HG03571 (cell line): ENCODE measurements around the gene CCR1.

Experiments used
- ATAC-seq: cut with Tn5 transposase; IDR thresholded peaks from one replicate; pipeline ENCODE4 v1.9.1; 2021; ENCODE audit not compliant: unreplicated experiment

CCR1 gene

DNA sequence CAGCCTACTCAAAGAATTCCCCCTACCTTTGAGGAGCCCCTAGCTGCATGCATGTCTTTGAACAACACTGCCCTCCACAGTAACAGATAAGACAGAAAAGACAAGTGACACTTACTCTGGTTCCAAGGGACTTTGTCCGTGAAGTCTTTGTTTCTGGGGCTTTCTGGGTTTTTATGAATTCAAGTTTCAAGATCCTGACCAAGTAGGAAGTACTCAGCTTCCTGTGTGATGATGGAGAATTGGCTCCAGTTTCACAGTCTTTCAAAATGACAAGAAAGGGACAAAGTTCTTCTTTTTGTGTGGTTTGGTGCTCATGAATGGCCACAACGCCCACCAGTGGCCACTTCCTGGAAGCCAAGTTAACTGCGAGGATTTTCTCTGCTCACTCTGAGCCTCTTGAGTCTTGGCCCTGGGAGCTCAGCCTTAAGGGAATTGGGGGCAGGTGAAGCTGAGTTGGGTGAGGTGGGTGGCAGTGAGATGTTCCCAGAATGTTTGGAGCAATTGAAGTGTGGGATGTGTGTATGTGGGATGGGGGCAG lies at the start of gene CCR1:
CCR1 (minus strand) TSS at position 147 of the 538 bp plus-strand sequence. CDS start 4,000 bp downstream, outside the sequence.
- peak; percentile 54 for ATAC-seq

DNA sequence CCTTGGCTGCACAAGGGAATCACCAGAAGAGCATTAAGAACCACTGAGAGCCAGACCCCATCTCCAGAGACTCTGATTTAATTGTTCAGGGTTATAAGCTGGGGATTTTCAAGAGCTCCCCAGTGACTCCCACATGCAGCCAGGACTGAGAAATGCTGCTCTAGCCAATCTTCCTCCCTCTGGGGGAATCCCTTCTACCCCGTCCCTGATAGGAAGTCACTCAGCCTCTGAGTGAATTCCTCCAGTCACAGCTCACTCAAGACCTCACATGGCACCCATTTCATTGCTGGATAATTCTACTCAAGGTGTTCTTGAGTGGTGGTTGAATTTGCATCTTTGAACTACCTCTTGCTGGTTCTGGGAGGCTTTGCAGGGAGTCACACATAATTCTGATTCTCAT lies 44.9 kb upstream of the CCR1 start:
- no peak for ATAC-seq

DNA sequence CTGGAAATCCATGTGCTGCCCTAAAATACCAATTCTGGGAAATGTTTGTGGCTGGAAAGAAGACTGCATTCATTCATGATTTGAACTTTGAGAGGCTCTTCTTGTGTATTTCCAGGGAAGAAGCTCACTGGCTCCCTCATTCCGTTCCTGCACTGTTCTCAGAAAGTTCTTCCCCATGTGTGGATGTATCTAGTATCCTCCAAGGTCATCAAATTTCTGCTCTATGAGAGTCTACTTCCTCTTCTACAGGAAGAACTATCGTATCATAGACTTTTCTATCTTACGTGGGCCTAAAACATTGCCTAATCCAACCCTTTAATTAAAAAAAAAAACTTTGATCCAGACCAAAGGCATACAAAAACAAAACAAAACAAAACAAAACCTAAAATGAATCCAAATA lies 37.0 kb upstream of the CCR1 start:
- ATAC-seq, result no peak

DNA sequence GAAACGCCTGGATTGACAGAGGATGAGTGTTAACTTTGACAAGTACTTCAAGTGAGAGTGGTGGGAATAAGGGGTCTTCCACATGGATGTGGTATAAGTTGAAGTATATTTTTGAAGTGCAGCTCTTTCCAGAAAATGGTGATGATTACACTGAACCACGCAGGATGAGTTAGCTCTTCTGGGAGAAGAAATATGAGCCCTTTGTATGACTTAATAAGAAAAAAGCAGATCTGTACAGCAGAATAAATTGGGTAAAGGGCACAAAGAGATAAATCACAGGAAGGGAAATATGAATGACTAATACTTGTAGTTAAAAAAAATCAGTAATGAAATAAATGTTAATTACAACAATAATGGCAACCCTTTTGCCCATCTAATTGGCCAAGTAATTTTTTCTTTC lies 35.4 kb upstream of the CCR1 start:
- ATAC-seq, result no peak

DNA sequence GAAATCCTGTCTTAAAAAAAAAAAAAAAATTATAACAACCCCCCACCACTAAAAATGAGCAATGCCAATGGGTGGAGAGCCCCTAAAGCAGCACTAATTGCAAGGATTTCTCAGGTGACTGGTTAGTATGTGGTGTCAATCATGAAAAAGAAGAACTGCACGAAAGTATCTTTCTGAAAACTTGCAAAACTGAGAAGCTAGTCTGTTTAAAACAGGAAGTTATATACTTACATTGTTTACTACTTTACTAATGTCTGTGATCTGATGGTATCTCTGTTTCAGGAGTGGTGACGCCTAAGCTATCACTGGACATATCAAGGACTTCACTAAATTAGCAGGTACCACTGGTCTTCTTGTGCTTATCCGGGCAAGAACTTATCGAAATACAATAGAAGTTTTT lies 34.0 kb upstream of the CCR1 start, which contains the start of gene CCR3:
CCR3 (plus strand) TSS at position 341 of the 400 bp plus-strand sequence. CDS start 22,699 bp downstream, outside the sequence.
- no peak for ATAC-seq

DNA sequence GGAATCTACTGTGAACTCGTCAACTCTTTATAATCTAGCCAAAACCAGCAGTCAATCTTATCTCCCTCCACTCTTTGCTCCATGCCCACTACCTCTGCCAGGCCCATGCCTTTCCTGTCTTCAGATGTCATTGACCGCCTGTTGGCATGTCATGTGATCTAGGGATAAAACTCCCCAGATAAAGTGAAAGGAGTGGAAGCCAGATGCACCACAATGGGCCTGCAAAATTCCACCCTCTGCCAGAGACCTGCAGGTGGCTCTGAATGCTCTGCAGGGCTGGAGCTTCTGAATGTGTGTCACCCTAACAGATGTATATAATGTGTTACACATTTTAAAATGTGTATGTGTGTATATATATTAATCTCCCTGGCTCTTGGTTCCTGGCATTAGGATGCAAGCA lies 31.8 kb upstream of the CCR1 start:
- no peak for ATAC-seq

DNA sequence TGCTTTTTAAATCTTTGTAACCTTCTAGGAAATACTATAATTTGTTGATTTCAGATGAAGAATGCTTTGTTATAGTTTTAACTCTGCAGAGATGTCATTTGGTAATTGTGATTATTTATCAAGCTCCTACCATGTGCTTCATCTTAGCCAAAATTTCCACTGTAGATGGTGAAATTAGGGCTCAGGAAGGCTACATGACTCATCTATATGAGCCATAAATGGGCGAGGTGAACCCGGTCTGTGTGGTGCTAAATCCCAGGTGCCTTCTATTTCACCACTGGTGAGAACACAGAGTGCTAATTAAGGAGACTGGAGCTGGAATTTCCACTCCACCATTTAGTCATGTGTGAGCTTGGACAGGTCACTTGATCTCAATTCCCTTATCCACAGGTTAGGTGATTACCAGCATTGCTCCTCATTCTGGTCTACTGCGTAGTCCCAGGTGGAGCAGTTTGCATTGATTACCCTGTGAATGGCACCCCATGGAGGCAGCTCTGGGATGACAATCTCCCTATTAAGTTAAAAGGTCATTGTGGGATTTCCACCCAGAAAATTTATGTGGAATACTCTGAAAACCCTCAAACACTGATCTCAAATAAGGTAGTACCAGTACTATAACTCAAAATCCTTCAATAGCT lies 31.3 kb upstream of the CCR1 start:
- no peak for ATAC-seq

DNA sequence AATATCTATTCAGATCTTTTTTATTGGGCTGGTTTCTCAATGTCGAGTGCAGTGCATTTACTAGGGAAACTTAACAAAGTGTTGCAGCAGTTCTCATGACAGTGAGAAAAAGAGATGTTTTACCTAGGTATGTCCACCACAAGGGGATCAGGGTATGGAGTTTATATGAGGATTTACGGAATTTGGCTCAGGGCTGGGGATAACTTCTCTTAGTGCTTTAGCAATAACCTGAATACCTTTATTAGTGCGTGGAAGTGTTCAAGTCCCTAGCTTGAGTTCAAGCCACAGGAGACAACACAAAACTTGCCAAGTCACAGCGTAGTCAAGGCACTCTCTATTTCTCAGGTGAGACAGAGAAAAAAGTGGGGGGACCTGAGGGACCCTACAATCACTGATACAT lies 30.3 kb upstream of the CCR1 start:
- no peak for ATAC-seq

DNA sequence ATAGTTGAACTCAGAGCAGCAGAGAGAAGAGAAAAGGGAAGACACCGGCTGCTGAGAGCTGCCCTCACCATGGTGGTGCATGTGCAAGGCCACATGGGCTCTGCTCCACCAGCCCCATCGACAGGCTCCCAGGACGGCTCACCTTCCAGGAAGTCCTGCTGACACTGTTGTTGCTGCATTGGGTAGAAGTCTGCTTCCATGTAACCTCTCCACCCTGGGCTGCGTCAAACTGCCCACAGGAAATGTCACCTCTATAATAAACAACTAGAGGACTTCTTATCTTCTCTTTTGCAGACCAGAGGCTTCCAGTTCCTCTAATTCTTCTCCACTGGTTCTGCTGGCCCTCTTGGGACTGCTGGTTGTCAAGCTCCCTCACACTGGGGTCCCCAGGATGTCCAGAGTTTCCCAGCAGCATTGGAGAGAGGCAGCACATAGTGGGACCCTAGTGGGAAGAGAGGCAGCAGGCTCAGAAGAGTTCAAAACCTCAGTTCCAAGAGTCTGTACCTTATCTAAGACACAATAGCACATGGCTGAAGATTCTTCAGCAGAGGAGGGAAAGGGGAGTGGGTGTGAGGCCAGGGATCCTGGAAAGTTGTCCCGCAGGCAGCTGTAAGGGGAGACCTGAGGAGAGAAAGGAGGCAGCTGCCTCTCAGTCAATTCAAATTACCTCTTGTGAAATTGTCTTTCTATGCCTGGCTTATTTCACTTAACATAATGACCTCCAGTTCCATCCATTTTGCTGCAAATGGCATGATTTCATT lies 28.4 kb upstream of the CCR1 start:
- no peak for ATAC-seq

DNA sequence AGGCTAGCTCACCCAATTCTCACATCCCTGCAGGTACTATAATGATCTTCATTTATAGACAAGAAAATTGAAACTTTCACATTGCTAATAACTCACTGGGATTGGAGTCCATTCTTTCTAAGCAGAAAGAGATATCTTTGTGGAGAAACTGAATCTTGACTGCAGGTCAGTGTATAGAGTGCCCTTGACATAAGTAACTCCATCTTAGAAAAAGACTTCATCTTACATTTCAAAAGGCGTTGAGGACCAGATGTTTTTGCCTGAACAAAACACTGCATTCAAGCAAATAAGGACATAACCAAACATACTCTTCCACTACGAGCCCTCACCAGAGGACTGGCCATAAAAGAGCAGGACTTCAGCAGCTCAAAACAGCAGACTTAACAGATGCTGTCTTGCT lies 27.3 kb upstream of the CCR1 start:
- ATAC-seq, result no peak

DNA sequence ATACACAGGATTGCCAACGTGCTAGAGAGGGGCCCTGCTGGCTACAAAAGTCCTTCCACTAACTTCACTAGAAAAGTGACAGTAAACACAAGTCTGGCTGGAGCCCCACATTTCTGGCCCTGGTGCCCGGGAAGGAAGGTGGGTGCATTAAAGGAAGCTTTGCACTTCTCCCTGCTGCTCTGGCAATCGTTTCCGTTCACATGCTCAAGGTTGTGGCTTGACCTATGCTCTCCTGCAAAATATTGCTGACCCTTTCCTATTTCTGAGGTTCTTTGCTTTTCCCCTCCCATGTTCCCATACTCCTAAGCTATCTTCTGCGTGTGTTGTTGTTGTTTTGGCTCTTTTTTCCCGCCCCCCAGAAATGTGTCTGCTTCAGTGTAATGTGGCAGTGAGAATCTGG lies 25.1 kb upstream of the CCR1 start:
- no peak for ATAC-seq

DNA sequence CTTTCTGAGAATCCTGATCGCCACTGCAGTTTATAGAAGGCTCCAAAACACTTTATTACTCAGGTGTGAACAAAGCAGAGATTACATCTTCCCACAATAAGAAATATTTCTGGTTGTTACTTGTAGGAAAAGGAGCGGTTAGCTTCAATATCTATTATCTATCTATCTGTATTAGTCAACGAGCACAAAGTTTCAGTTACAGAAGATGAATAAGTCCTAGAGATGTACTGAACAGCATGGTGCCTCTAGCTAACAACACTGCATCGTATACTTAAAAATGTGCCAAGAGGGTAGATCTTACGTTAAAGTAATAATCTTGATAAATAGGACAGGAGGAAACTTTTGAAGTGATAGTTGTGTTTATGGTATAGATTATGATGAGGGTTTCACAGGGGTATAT lies 23.2 kb upstream of the CCR1 start:
- no peak for ATAC-seq

DNA sequence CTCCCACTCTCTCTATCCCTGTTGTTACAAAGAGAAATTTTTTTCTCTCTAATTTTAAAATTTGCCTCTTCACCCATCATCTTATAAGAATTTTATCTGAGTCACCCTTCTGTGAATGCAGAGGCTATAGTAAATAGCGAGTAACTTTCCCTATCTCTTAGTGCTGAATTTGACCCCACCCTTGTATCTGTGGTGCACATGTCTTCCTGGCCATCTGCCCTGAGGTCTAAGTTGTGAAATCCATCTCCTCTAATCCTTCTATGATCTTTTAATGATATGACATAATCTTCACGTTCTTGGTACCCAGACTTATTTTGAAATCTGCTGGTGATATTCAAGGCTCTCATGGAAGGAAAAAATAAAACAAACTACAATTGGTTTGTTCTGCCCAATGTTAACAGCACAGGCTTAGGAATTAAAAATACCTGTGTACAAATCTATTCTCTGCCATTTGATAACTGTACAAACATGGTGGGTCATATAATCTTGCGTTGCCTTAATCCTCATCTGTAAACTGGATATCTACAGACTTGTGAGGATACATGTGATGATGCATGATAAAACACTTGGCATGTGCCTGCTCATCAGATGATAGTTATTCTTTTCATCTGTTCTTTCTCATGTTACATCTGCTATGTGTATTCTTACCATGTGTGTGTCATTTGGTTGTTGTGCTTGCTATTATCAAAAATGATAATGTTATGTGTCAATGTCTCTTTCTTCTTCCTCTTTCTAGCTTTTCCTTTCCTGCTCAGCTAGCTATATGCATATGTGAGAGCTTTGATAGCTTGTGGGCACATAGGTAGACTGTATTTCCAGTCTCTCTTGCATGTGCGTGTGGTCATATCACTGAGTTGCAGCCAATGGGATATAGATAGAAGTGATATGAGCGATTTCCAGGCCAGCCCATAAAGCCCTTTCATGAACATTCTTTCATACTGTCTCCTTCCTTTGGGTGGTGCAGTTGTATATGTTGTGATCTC lies 20.4 kb upstream of the CCR1 start:
- ATAC-seq, result no peak

DNA sequence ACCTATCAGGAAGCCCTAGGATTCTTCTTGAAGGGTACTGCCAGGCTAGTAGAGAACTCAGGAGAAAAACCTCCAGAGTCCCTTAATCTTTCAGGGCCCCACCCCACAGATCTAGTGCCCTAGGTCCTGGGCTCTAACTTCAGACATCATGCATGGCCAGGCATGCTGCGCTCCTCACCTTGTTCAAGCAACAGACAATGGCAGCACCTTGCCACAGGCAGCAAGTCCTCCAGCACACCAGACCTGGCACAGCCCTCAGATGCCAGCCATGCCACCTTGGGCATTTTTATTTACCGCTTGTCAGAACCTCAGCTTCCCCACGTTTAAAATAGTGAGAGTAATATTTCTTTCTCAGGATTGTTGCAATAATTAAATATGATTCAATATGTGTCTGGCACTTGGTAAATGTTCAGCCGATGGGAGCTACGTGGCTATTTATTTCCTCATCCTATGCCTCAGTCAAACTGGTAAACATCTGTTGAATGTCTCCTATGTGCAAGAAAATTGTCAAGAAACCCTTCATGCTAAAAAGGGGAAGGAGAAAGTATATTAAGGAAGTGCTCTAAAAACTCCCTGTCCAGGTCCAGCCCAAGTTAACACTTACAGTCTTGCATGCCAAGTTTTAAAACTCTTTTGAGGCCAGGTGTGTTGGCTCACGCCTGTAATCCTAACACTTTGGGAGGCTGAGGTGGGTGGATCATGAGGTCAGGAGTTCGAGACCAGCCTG lies 14.5 kb upstream of the CCR1 start:
- ATAC-seq, result no peak

DNA sequence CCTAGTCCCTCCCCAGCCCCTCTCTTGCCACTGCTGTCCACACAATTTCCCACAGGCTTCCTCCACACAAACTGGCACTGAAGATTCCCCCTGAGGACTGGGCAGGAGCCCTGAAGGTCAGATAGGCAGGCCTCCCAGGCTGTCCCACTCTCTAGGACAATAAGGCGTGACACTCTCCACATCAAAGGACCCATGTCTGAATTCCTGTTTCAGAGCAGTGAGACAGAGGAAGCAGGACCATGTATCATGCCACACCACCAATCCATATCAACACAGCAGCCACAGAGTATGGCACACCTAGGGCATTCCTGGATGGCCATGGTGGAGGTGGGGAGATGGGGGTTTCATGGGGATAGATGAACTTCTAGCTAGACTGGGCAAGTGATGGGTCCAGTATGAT lies 13.8 kb upstream of the CCR1 start:
- ATAC-seq, result no peak

DNA sequence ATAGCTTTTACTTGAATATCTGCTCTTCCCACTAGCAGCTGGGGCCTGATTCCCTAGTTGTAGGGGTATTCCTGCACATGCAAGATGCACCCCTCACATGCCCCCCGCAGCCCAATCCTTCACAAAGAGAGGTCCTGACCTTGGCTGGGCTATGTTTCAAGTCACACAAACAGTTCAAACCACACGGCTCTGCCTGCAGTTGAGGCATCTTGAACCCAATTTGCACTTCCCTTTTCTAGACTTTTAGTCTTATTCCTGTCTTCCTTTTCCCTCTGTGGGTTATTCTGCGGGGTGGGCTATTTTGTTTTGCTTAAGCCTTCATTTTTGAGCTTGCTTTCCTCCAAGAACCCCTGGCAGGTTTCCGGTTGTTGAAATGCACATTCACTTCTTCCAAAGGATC lies 13.3 kb upstream of the CCR1 start:
- no peak for ATAC-seq

DNA sequence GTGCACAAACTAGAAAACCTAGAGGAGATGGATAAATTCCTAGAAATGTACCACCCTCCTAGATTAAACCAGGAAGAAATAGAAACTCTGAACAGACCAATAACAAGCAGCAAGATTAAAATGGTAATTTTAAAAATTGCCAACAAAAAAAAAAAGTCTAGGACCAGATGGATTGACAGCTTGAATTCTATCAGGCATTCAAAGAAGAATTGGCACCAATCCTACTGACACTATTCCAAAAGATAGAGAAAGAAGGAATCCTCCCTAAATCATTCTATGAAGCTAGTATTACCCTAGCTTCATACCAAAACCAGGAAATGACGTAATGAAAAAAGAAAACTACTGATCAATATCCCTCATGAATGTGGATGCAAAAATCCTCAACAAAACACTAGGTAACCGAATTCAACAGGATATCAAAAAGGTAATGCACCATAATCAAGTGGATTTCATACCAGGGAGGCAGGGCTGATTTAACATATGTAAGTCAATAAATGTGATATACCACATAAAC lies 10.1 kb upstream of the CCR1 start:
- ATAC-seq, result no peak

DNA sequence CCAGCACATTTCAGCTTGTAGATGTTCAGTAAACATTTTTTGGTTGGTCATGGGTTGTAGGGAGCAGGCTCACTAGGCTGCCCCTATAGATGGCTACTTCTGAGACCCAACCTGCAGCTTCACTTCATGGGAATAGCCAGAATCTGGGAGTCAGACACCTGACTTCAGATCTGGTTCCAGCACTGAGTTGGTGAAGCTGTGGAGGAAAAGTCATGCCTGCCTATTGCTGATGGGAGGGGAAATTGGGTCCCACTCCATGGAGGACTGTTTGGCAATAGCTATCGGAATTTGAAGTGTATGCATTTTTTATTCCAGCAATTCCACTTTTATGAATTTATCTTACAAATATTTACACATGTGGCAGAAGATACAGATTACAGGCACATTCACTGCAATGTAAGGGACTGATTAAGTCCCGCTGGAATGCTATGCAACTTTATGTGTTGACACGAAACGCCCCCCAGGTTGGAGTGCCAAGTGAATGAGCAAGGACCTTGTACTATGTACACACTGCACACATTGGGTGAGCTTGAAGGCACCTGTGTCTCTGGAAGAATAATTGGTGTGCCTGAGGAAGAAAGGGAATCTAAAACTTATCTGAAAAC lies 7.8 kb upstream of the CCR1 start:
- no peak for ATAC-seq

DNA sequence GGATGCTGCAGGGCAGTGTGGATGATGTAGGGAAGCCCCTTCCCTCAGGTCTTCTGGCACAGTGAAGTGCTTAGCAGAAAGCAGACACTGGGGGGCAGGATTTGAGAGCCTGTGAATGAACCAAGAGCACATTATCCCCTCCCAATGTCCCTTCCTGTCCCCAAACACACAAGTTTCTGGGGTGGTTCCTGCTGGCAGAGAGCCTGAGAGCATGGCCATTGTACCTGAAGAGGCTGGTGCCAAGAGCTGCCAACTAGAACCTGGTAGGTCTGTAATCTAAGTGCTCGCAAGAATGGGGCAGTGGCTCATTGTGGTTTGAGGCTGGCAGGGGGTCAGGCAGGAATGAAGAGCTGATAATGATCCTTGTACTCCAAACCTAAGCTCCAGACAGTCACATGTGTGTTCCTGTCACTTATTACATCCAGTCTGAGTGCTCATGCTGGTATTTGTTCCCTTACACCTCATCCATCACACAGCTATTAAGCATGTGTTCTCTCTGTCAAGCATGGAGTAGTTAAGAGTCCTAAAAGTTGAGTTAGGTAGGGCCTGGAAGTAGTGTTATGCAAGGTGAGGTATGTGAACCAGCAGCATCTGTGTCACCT lies 6.7 kb upstream of the CCR1 start:
- no peak for ATAC-seq

DNA sequence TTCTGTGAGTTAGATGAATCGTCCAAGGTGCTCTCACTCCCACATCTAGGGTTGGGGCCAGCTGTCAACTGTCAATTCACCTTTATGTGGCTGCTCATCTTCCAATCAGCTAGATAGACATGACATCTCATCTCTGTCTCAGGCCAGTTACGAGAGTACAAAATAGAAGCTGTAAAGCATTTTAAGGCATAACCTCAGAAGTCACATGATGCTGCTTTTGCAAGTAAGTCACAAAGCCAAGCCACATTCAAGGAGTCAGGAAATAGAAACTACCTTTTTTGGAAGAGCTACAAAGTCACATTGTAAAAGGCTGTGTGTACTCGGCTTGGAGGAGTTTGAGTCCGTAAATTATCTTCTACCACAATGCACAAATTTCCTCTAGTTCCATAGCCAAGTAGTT lies 5.1 kb upstream of the CCR1 start:
- ATAC-seq, result no peak
